Prostate gland (tissue), 2 donors: Measurements from ENCODE around the gene FCHSD2.

Source experiments
- POLR2A ChIP-seq: fragments of 450-650 bp; IDR thresholded peaks from one replicate; pipeline ENCODE4 v1.6.1; 2016; ENCODE audit warnings: antibody characterized with exemption, mild to moderate bottlenecking
- POLR2AphosphoS5 ChIP-seq: sonication (generic); formaldehyde crosslinking; IDR thresholded peaks from one replicate; pipeline ENCODE4 v1.6.1; 2017; ENCODE audit warnings: antibody characterized with exemption
- TF ChIP-seq, protein P1 (sequence below), 4 experiments: fragments of 200-600 bp in 2 of 4; fragments of 450-650 bp in 2 of 4; sonication (generic) in 2 of 4; IDR thresholded peaks; 1 replicate in 3 of 4; 2 replicates in 1 of 4; pipeline ENCODE4 v1.5.1; 2016 to 2019; ENCODE audit warnings: antibody characterized with exemption in 4 of 4, mild to moderate bottlenecking in 2 of 4, moderate library complexity in 2 of 4

DNA sequence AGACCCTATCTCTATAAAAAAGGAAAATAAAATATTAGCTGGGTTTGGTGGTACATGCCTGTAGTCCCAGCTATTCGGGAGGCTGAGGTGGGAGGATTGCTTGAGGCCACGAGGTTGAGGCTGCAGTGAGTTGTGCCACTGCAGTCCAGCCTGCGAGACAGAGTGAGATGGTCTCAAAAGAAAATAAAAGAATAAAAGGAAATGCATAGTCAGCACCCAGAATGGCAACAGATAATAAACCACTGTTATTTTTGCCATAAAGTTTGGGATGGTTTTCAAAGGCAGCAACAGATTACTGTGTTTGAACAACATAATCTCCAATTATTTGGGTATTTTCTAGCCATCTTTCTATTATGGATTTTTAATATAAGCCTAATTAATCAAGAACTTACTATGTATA, 266.0 kb downstream of the FCHSD2 start:
- TF ChIP-seq POLR2AphosphoS5 (no peak), POLR2A (no peak)
- TF ChIP-seq, protein P1, sequence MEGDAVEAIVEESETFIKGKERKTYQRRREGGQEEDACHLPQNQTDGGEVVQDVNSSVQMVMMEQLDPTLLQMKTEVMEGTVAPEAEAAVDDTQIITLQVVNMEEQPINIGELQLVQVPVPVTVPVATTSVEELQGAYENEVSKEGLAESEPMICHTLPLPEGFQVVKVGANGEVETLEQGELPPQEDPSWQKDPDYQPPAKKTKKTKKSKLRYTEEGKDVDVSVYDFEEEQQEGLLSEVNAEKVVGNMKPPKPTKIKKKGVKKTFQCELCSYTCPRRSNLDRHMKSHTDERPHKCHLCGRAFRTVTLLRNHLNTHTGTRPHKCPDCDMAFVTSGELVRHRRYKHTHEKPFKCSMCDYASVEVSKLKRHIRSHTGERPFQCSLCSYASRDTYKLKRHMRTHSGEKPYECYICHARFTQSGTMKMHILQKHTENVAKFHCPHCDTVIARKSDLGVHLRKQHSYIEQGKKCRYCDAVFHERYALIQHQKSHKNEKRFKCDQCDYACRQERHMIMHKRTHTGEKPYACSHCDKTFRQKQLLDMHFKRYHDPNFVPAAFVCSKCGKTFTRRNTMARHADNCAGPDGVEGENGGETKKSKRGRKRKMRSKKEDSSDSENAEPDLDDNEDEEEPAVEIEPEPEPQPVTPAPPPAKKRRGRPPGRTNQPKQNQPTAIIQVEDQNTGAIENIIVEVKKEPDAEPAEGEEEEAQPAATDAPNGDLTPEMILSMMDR (IDR thresholded peaks at IDR 0.05) = no peak
